IMR-90 (cell line): Measurements from ENCODE around the gene CPN2.

Experiments
- CEBPB ChIP-seq: IDR thresholded peaks from 2 replicates; pipeline ENCODE4 v1.6.1; 2012; ENCODE audit warnings: low read depth, low read length, improper control_type of control experiment
- CHD1 ChIP-seq: IDR thresholded peaks from 2 replicates; pipeline ENCODE4 v1.6.1; 2012; ENCODE audit warnings: low read depth, low read length, improper control_type of control experiment
- CTCF ChIP-seq: conservative IDR thresholded peaks from 2 replicates; pipeline ENCODE4 v1.5.1; 2012; ENCODE audit warnings: mild to moderate bottlenecking, low read depth, low read length, improper control_type of control experiment
- FOS ChIP-seq: fragments of 150-350 bp; IDR thresholded peaks from 2 replicates; pipeline ENCODE4 v1.6.1; 2016; ENCODE audit warnings: low read depth, low read length
- MAFK ChIP-seq: IDR thresholded peaks from 2 replicates; pipeline ENCODE4 v1.6.1; 2012; ENCODE audit warnings: low read depth, low read length, improper control_type of control experiment
- MAZ ChIP-seq: IDR thresholded peaks from 2 replicates; pipeline ENCODE4 v1.6.1; 2012; ENCODE audit warnings: low read depth, mild to moderate bottlenecking, low read length, improper control_type of control experiment, moderate library complexity, borderline replicate concordance
- MXI1 ChIP-seq: IDR thresholded peaks from 2 replicates; pipeline ENCODE4 v1.6.1; 2012; ENCODE audit warnings: low read depth, mild to moderate bottlenecking, low read length, moderate library complexity, borderline replicate concordance
- POLR2A ChIP-seq: IDR thresholded peaks from 2 replicates; pipeline ENCODE4 v1.6.1; 2012; ENCODE audit warnings: mild to moderate bottlenecking, low read depth, low read length
- RAD21 ChIP-seq: IDR thresholded peaks from 2 replicates; pipeline ENCODE4 v1.6.1; 2012; ENCODE audit warnings: low read length, improper control_type of control experiment
- SMC3 ChIP-seq: fragments of 150-350 bp; IDR thresholded peaks from 2 replicates; pipeline ENCODE4 v1.6.1; 2016; ENCODE audit warnings: low read depth, mild to moderate bottlenecking, antibody characterized with exemption, low read length, moderate library complexity
- TF ChIP-seq, protein P1 (sequence below): fragments of 150-350 bp; IDR thresholded peaks from 2 replicates; pipeline ENCODE4 v1.6.1; 2016; ENCODE audit warnings: low read depth, mild to moderate bottlenecking, low read length, moderate library complexity, borderline replicate concordance

- no peak for TF ChIP-seq CTCF
- TF ChIP-seq POLR2A, result no peak
- no peak for TF ChIP-seq MAFK
- TF ChIP-seq FOS, result peak; percentile 22; the same call in 1 of the 2 replicates
- TF ChIP-seq RAD21, result no peak
- no peak for TF ChIP-seq CEBPB
- TF ChIP-seq, protein P1, sequence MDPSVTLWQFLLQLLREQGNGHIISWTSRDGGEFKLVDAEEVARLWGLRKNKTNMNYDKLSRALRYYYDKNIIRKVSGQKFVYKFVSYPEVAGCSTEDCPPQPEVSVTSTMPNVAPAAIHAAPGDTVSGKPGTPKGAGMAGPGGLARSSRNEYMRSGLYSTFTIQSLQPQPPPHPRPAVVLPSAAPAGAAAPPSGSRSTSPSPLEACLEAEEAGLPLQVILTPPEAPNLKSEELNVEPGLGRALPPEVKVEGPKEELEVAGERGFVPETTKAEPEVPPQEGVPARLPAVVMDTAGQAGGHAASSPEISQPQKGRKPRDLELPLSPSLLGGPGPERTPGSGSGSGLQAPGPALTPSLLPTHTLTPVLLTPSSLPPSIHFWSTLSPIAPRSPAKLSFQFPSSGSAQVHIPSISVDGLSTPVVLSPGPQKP, result no peak
- TF ChIP-seq MAZ, result no peak
- TF ChIP-seq MXI1, result no peak
- no peak for TF ChIP-seq CHD1
- no peak for TF ChIP-seq SMC3
Measured at GRCh38 chr3:194322678-194323211, 28.4 kb downstream of the CPN2 start.
